ENCODE results near the gene SMYD3.

The SMYD3 gene

DNA sequence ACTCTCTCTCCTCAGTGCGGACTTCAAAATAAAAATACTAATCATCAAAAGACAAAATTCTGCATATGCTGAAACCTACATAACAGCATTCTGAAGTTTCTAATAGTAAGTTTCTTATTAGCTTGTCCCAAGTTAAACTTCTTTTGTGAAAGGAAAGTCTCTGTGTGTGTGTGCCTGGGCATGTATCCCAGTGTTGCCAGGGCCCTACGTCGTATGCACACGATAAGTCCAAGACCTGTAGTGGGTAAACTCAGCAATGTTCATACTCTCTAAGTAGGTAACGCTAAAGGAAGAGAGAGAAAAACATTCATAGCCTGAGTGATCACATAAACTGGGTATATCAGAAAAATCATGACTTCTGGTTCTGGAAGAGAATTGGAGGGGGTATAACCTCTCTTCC, 465.7 kb downstream of the SMYD3 start:
- TF ChIP-seq CTCF (IDR thresholded peaks at IDR 0.05; ENCODE audit: borderline replicate concordance, extremely low read depth, low read length, poor library complexity, severe bottlenecking) (no peak), EZH2 (IDR thresholded peaks at IDR 0.05; ENCODE audit: borderline replicate concordance, low read depth, low read length, severe bottlenecking) (no peak)
- H3K9ac ChIP-seq (ENCODE audit: low read depth, low read length): no peak overlapping the region
- H3K79me2 ChIP-seq (ENCODE audit: insufficient read depth, low read length): no peaks in the 10 kb centered on the region
- no peaks in the 10 kb centered on the region for H3K27me3 ChIP-seq (ENCODE audit: insufficient read depth, low read length, poor library complexity)
- H2AFZ ChIP-seq (ENCODE audit: low read depth, low read length): no peak overlapping the region
- no peaks in the 10 kb centered on the region for H3K9me3 ChIP-seq (ENCODE audit: insufficient read depth, low read length, severe bottlenecking)
- no peak overlapping the region for H3K4me3 ChIP-seq (ENCODE audit: low read depth in 1 of 2, low read length in 2 of 2)
- no peaks in the 10 kb centered on the region for H3K36me3 ChIP-seq (ENCODE audit: insufficient read depth, low read length)
- no peak for DNase-seq
- no peaks in the 10 kb centered on the region for H3K4me1 ChIP-seq (ENCODE audit: insufficient read depth, low read length)
- no peak for ATAC-seq (ENCODE audit: insufficient read depth, low read depth)
- H4K20me1 ChIP-seq (ENCODE audit: insufficient read depth, low read length): no peaks in the 10 kb centered on the region
- no peak overlapping the region for H3K27ac ChIP-seq (ENCODE audit: low read length)
- no peak overlapping the region for H3K4me2 ChIP-seq (ENCODE audit: insufficient read depth, low read length)

DNA sequence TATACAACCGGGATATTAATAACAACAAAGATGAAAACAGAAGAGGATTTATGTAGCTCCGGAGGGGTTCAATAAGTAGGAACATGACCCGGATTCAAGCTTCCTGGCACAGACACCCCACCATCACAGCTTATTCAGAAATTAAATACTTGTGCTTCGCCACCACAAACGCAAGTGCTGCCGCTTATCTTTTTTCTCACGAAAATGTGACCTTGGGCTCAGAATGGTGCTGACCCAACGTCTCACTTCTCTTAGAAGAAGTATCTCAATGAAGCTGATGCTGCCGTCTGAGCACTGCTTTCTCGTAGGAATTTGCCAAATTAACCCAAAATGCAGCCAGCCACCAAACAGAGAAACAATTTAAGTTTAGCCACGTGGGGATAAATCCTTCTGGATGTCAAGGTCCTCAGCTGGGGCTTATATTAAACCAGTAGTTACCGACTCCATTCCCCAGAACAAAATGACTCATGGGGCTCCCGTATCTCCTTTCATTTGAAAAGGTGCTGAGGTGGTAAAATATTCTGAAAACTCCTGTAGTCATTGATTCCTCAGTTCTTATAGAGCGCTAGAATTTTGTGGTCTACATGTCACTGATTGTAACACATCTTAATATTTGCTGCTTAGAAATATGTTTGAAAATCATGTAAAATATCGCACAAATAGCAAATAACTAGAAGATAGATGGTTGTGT, 466.7 kb downstream of the SMYD3 start:
- Histone ChIP-seq H3K9me3 (ENCODE audit: insufficient read depth, low read length, severe bottlenecking) (no peaks in the 10 kb centered on the region), H3K4me1 (ENCODE audit: insufficient read depth, low read length) (no peaks in the 10 kb centered on the region), H3K27ac (ENCODE audit: low read length) (no peak overlapping the region), H2AFZ (ENCODE audit: low read depth, low read length) (no peak overlapping the region), H3K4me3 (ENCODE audit: low read depth in 1 of 2, low read length in 2 of 2) (no peak overlapping the region), H3K79me2 (ENCODE audit: insufficient read depth, low read length) (no peaks in the 10 kb centered on the region), H3K9ac (ENCODE audit: low read depth, low read length) (no peak overlapping the region), H3K4me2 (ENCODE audit: insufficient read depth, low read length) (no peak overlapping the region), H3K36me3 (ENCODE audit: insufficient read depth, low read length) (no peaks in the 10 kb centered on the region), H3K27me3 (ENCODE audit: insufficient read depth, low read length, poor library complexity) (no peaks in the 10 kb centered on the region), H4K20me1 (ENCODE audit: insufficient read depth, low read length) (no peaks in the 10 kb centered on the region)
- TF ChIP-seq EZH2 (IDR thresholded peaks at IDR 0.05; ENCODE audit: borderline replicate concordance, low read depth, low read length, severe bottlenecking) (no peak), CTCF (IDR thresholded peaks at IDR 0.05; ENCODE audit: borderline replicate concordance, extremely low read depth, low read length, poor library complexity, severe bottlenecking) (no peak)
- ATAC-seq (ENCODE audit: insufficient read depth, low read depth) (no peak), DNase-seq (no peak)

DNA sequence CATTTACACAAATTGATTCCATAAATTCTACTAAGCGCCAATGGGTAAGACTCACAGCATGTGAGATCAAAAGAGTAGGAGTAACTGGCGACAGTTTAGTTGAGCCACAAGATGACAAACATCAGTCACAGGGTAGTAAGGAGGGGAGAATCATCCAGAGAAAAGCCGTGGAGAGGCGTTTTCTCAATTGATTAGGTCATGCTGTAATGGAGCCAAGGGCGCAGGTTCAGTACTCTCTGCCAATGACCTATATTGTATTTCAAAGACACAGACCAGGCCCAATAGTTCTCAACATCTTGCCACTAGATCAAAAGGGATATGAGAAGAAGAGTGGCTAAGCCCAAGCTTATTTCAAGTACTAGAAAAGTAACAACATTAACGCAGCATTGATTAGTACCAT, 467.5 kb downstream of the SMYD3 start:
- Histone ChIP-seq H2AFZ (ENCODE audit: low read depth, low read length) (no peak overlapping the region), H3K9ac (ENCODE audit: low read depth, low read length) (no peak overlapping the region), H3K9me3 (ENCODE audit: insufficient read depth, low read length, severe bottlenecking) (no peaks in the 10 kb centered on the region), H3K79me2 (ENCODE audit: insufficient read depth, low read length) (no peaks in the 10 kb centered on the region), H3K27ac (ENCODE audit: low read length) (no peak overlapping the region), H3K36me3 (ENCODE audit: insufficient read depth, low read length) (no peaks in the 10 kb centered on the region), H3K4me3 (ENCODE audit: low read depth in 1 of 2, low read length in 2 of 2) (no peak overlapping the region), H3K4me1 (ENCODE audit: insufficient read depth, low read length) (no peaks in the 10 kb centered on the region), H4K20me1 (ENCODE audit: insufficient read depth, low read length) (no peaks in the 10 kb centered on the region), H3K4me2 (ENCODE audit: insufficient read depth, low read length) (no peak overlapping the region), H3K27me3 (ENCODE audit: insufficient read depth, low read length, poor library complexity) (no peaks in the 10 kb centered on the region)
- DNase-seq (no peak), ATAC-seq (ENCODE audit: insufficient read depth, low read depth) (no peak)
- TF ChIP-seq EZH2 (IDR thresholded peaks at IDR 0.05; ENCODE audit: borderline replicate concordance, low read depth, low read length, severe bottlenecking): no peak
- TF ChIP-seq CTCF (IDR thresholded peaks at IDR 0.05; ENCODE audit: borderline replicate concordance, extremely low read depth, low read length, poor library complexity, severe bottlenecking): no peak

Measured in DND-41 (cell line).